Endothelial cell of umbilical vein (primary cell): ENCODE measurements around the gene FAM114A1.

Source experiments
- EZH2 ChIP-seq: IDR thresholded peaks from 2 replicates; pipeline ENCODE4 v1.6.1; 2012; ENCODE audit warnings: borderline replicate concordance, low read depth, mild to moderate bottlenecking, moderate library complexity, low read length, inconsistent platforms; ENCODE audit not compliant: severe bottlenecking
- POLR2A ChIP-seq: IDR thresholded peaks from 2 replicates; pipeline ENCODE4 v1.6.1; 2012; ENCODE audit warnings: low read depth, mild to moderate bottlenecking, control low read depth, low read length

DNA sequence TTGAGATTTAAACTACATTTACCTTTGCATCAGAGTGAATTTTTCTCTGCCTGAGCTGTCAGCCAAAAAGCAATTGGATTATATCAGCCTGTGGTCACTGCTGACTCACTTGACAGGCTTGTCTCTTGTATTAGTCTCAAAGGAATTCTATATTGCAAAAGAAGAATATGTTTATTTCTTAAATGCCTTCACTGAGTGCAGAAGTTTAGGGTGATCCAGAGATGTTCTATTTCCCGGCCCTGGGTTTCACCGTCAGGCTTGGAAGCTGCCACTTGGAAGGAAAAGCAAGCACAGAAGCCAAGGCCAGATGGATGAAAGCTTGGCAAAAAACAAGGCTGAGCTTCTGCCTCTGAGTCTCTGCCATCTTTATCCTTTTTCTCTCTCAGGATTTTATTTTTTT is 80.9 kb downstream of the FAM114A1 start:
- TF ChIP-seq POLR2A (no peak), EZH2 (no peak)
